ENCODE measurements around the gene SORL1. TPM values are rescaled to one million over a fixed set of nuclear protein-coding genes. Genes with fewer than 3 reads are reported as not detected.
"Not testable (repeated sequence)": the region's sequence is repeated elsewhere in the genome, so short reads cannot be mapped to it uniquely, and the experiment has no call there.

The SORL1 gene
- total RNA-seq, 1 experiment from 2014 or later: 4.9 TPM

DNA sequence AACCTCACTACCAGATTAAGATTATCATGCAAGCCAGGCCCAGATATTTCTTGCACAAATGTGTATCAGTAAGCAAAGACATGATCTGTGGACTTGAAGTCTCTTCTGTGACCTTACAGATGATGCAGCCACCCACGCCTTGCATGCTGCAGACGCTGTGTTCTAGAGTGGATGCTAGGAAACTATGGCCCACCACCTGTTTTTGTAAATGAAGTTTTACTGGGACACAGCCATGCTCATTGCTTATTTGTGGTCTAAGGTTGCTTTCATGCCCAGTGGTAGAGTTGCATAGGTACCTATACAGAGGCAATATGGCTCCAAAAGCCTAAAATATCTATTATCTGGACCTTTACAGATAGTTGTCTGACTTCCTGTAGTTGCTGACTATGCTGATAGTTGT lies 48.2 kb downstream of the SORL1 start:
- no peak for DNase-seq (ENCODE audit: low read depth)

DNA sequence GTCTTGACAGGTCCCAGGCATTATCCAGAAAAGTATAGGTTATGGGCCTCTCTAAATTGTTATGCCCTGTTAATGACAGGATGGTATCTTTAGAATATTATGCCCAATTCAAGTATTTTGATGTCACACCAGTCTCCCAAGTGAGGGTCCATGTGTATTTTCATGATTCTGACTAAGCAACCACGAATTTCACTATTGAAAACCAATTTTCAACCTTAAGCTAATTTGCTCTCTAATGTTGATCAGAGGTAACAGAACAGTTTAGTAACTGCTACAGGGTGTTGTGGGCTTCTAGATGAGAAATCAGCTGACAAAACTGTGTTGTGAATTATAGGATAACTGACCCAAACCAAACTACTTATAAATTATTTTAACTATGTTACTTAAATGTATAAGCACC lies 48.6 kb downstream of the SORL1 start:
- DNase-seq (ENCODE audit: low read depth): no peak

DNA sequence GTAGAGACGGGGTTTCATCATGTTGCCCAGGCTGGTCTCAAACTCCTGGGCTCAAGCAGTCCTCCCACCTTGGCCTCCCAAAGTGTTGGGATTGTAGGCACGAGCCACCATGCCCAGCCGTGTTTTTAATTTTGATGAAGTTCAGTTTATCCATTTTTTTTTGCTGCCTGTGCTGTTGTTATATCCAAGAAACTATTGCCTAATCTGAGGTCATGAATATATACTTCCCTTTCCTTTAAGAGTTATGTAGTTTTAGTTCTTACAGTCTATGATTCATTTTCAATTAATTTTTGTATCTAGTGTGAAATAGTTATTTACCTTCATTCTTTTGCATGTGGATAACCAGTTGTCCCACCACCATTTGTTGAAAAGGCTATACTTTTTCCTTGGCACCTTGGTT lies 50.9 kb downstream of the SORL1 start:
- no peak for DNase-seq (ENCODE audit: low read depth)

DNA sequence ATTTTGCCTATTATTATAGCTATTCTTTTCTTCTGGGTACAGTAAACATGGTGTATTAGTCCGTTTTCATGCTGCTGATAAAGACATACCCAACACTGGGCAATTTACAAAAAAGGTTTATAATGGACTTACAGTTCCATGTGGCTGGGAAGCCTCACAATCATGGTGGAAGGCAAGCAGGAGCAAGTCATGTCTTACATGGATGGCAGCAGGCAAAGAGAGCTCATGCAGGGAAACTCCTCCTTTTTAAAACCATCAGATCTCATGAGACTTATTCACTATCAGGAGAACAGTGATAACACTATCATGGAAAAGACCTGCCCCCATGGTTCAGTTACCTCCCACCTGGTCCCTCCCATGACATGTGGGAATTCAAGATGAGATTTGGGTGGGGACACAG lies 54.1 kb downstream of the SORL1 start:
- DNase-seq (ENCODE audit: low read depth): not testable (repeated sequence)

DNA sequence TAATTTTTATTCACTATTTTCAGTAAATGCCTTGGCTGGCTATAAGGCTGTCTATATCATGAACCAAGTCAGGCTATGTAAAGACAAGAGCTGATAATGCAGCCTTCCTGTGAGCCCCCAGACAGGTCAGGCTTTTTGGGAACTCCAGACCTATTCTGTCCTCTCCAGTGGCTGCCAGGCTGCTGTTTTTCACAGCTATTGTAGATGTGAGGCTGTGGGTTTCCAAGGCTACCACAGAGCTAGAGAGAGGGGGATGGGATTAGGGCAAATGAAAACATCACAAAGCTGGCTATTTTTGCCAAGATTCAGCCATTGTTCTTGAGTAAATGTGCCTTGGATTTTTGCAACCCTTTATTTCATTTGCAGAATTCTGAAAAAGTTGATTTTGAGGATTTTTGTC lies 56.3 kb downstream of the SORL1 start:
- no peak for DNase-seq (ENCODE audit: low read depth)

DNA sequence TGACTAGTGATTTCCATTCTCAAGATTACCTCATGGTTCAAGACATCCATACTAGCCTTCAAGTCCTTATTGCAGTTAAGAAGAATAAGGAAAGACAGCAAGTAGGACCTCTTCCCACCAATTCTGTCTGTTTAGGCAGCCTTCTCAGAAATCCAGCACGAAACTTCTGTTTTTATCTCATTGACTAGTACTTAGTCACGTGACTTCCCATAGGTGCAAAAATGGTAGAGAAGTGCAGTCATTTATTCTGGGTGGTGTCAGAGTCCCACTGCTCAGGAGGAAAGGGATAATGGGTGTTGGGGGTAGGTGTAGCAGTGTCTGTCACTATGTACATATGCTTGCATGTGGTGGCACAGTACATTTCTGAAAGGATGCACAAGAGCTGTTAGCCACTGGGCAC lies 58.3 kb downstream of the SORL1 start:
- no peak for DNase-seq (ENCODE audit: low read depth)

DNA sequence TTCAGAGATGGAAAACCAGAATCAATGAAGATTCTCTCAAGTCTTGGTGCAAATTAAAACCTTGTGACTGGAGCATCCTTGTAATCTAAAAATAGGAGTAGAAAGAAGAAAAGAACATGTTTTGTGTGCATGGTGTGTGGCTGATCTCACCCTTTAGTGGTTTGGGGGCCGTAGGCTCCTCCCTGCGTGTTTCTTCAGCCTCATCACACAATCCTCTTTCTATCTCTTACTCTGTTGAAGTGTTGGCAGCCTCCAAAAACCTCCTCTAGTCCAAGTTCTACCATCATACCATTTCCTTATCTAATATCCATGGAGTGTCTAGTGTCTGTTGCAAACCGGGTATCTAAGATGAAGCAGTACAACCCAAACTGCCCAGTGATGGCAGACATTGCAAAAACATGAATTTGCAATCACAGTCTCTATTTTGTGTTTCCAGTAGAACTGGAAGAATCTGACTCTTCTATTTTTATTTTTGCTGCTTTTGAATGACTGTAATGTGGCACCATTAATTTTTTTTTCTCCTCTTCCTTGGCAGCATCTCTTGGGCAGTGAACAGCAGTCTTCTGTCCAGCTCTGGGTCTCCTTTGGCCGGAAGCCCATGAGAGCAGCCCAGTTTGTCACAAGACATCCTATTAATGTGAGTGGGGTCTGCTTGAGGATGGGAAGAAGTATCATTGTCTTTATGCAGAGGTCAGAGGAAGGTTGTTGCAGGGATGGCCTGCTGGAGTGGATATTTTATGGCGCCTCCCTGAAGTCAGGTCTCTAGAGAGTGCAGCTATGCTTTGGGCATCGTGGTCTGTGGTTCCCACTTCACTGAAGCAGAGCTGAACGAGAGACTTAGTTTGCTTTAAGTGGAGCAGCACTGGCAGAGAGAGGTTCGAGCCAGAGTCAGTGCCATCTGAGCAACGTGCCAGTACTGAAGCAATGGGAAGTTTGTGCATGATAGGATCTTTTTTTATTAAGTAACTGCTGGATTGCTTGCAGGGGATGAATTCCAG lies 60.7 kb downstream of the SORL1 start:
- DNase-seq (ENCODE audit: low read depth): no peak

DNA sequence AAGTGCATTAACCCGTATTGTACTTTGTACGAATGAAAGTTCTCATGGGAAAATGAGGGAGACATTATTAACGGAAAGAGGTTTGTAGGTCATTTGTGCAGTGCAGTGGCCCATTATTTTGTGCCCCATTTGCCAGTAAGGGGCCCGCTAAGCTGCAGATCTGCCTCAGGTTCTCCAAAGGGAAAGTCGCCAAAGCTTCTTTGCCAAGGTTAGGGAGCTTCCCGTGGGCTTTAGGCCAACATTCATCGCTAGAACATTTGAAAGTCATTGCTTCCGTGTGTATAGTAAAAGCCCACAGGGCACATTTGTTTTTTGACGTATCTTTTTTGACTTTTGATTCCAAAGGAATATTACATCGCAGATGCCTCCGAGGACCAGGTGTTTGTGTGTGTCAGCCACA lies 61.7 kb downstream of the SORL1 start:
- no peak for DNase-seq (ENCODE audit: low read depth)

DNA sequence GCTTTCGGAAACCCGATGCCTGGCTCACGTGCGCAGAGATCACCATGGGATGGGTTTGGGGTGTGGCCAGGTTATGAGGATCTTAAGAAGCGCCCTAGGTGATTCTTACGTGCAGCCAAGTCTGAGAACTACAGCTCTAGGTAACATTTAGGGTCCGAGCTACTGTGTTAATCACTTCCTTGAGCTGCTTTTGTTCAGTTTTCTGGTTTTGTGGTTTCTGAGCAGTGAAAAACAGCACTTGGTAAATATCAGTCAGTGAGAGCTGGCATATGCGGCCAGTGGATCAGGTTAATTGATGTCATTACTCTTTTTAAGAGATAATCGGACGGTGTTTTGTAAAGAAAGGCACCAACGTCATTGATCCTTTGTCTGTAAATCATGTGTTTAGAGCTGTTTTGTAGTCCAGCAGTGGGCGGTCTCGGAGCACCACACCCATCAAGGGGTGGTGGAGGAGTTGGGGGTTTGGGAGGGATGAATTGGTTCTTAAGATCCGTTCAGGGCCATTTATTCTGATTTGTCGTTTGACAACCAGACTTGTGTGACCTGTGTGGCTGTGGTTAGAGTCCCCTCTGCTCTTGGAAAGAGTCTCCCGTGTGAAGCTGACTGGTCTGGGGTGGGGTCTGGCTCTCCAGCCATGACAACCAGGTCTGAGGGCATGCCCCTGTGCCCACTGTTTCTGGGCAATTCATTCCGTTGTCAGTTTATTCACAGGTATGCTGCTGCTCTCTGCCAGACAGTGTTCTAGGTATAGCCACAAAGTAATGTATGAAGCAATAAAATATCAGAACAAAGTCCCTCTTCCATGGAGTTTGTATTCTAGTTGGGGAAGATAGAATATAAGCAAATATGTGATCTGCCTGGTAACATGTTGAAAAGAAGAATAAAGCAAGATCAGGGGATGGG lies 62.6 kb downstream of the SORL1 start:
- no peak for DNase-seq (ENCODE audit: low read depth)

DNA sequence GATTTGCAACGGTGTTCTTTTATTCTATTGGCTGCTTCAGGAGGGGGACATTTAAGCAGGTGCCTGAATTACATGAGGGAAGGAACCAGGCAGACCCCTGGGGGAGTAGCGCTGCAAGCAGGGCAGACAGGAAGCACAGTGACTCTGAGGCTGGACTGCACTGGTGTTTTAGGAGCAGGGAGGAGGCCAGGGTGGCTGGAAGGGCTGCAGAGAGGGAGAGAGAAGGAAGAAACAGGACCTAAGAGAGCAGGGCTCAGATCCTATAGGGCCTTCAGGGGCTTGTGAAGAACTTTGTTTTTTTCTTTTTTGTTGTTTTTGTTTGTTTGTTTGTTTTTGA lies 63.2 kb downstream of the SORL1 start:
- DNase-seq (ENCODE audit: low read depth): no peak

DNA sequence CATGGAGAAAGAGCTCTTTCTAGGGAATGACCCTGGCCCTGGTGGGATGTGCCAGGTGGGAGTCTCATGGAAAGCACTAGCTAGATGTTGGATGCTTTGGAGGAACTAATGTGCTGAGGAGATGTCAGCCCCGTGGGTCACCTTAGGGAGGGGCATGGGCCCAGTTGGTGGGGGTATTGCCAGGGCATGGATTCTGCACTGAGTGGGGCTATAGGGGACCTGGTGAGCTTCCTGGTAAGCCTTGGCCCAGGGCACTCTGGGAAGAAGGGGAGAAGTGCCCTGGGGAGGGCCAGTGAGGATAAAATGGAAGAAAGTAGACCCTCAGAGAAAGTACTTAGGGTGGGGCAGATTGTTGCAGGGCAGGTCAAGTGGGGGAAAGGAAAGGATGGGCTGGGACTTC lies 65.9 kb downstream of the SORL1 start:
- DNase-seq (ENCODE audit: low read depth): no peak

DNA sequence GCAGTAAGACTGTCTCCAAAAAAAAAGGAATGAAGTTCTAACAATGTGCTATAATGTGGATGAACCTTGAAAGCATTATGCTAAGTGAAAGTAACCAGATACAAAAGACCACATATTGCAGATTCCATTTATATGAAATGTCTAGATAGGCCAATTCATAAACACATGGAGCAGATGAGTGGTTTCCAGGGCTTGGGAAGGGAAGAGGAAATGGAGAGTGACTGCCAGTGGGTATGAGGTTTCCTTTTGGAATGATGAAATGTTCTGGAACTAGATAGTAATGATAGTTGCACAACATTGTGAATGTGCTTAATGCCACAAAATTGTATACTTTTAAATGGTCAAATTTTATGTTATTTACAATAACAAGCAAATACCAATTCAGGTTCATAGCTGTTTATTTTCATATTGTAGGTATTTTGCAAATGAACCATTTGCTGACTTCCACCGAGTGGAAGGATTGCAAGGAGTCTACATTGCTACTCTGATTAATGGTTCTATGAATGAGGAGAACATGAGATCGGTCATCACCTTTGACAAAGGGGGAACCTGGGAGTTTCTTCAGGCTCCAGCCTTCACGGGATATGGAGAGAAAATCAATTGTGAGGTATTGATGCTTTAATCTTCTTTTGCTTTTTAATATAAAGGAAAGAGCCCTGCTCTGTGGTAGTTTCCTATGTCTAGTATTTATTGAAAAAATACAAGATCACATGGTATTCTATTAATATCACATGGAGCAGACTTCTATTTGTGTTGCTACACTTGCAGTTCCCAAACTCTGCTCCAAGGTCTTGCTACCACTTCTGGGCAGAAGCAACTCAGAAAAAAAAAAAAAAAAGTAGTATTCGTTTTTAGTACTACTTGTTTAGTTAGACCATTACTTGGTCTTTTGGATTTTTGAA lies 68.4 kb downstream of the SORL1 start:
- DNase-seq (ENCODE audit: low read depth): peak; percentile 62

DNA sequence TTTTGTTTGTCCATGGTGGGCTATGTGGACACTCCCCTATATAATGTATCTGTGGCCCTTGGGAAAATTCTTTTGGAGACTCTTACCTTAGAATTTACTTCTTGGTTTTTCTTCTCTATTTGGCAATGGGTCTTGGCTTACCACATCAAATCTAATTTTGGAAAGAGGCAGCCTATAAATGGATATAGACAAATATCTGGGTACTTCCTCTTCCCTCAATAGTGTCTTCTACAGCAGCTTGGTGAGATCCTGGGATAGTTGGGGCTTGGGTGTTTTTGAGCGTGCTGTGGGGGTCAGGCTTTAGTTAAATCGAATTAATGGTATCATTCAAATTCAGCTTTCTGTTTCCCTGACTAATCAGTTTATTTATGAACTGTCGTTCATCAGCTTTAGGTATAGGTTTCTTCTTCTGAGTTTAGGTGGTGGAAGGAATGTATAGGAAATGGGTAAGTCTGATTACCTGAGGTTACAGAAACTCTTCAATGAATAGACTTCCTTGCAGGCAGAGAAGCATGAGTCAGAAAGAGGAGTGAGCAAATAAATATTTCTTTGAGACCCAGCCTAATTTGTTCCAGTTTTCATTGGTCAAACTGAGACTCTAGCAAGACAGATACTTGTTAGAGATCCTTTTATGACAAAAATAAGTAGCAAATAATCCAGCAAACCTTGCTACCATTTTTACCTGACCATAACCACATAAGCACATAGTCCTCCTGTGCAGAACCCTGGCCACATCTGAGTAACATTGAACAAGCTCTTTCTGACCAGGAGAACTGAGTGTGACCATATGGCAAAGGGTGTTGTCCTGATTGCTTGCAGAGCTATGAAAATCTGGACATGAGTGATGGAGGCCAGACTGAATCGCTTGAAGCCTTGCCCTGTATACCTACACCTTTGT lies 69.3 kb downstream of the SORL1 start:
- DNase-seq (ENCODE audit: low read depth): peak; percentile 23

DNA sequence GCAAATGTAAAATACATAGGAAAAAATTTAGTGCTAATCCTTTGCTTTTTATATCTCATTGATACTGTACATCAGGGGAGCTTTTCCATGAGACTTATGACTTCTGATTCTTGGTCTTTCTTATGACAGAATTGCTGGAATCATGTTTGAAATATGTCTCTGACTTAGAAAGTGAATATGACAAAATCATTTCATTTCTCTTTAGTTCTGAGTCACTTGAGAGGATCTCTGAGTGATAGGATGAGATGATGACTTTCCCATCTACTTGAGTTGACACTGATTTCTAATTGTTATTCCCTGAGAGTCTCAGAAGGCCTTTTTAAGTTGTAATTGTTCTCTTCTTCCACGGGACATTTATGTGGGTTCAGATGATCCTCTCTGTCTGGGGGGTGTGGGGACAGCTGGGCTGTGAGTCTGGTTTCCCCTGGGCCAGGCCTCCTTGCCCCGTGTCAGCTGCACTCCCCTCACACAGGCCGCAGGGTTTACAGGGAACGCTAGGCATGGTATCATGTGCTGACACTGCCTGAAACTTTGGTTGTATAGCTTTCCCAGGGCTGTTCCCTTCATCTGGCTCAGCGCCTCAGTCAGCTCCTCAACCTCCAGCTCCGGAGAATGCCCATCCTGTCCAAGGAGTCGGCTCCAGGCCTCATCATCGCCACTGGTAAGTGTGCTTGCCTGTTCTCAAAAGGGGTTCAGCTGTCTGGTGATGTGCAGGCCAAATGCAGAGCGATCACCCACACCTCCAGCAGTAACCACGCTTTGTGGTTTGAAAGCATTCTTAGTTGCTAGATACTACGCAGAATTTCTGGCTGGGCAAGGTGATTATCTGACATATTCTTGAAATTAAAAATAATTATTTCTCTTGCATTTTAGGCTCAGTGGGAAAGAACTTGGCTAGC lies 70.2 kb downstream of the SORL1 start:
- no peak for DNase-seq (ENCODE audit: low read depth)

DNA sequence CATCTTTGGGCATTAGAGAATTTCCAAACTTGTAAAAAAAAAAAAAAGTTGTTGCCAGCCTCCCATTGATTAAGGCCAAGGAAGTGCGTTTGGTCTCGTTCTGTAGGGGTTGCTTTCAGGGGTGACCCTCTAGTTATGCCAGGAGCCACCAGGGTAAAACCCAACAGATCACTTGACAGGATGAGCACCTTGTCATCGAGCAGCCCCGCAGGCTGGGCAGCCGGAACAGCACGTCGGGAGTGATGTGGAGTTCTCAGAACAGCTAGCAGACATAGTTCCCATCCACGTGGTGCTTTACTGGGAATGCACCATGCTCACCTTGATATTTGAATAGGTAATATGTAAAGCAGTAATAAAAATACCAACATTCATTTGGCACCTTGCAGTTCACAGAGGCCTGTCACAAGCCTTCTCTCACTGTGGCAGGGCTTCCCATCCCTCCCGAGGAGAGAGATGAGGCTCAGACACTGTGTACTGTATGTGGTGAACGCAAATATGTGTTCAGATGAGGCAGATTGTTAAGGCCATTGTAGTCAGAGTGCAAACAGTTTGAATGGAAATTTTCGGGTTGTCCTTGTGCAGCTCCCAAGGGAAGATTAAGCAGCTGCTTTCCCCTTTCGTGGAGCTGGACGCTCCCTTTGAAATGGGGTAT lies 71.6 kb downstream of the SORL1 start:
- DNase-seq (ENCODE audit: low read depth): no peak

DNA sequence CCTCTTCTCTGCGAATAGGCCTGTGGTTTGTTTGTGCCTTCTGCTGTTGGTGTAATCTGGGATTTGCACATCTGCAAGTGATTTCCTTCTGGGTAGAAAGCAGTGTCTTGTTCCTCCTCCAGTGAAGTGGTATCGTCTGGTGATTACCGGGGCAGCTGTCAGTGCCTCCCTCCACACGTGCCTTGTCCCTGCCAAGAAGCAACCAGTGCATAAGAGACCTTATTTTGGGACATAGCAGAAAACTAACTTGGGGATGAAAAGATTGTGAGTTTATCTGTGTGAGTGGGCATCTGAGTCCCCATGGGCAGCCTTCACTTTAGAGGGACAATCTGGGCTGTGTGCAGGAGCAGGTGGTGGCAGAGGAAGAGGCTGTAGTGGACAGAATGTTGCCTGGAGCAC lies 72.1 kb downstream of the SORL1 start:
- no peak for DNase-seq (ENCODE audit: low read depth)

DNA sequence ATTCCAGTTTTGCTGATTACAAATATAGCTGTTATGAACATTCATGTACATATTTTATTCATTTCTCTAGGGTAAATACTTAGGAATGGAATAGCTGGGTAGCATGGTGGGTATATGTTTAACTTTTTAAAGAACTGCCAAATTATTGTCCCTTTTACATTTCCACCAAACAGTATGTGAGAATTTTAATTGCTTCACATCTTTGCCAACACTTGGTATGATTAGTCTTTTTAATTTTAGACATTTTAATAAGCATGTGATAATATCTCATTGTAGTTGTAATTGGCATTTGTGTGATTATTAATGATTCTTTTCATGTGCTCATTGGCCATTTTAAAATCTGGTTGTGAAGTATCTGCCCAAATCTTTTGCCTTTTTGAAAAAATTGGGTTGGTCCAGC lies 73.3 kb downstream of the SORL1 start:
- no peak for DNase-seq (ENCODE audit: low read depth)

DNA sequence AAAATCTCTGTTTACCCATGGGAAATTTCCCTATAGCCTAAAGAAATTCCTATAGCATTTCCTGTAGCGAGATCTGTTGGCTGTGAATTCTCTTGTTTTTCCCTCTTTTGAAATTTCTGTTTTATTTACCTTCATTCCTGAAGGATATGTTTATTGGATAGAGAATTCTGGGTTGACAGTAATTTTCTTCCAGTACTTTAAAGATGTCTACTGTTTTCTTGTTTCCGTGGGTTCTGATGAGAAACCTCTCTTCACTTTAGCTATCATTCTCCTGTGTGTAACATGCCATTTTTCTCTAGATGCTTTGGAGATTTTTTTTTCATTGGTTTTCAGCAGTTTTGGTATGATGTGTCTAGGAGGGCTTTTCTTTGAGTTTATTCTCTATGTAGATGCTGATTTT lies 78.1 kb downstream of the SORL1 start:
- DNase-seq (ENCODE audit: low read depth): no peak

DNA sequence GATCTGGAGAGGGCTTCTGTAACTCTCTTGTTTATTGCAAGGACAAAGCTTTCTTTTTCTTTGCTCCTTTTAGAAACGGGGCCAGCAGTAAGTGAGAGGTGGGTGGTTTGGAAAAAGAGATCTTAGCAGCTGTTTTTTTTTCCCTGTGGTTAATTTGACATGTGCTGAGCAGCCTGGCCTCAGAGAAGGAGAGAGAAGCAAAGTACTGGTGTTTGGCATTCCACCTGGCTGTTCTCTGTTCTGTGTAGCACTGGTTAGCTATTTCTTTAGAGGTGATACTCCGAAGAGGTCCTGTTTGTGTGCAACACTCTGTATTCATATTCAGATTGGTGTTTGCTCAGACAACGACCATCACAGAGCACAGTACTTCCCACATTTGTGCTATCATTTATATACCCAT lies 81.5 kb downstream of the SORL1 start:
- no peak for DNase-seq (ENCODE audit: low read depth)

Data from HT1080 (cell line).